ENCODE data around the gene RSPRY1. TPM values are rescaled to one million over a fixed set of nuclear protein-coding genes. Genes with fewer than 3 reads are reported as not detected.

Gene RSPRY1
- total RNA-seq, 6 experiments from 2014 or later: 18.0 to 26.1 (median 22.9) TPM

GRCh38 chr16:57145046-57146021, 40.8 kb upstream of the RSPRY1 start:
- H3K4me1 ChIP-seq: no peaks in the 10 kb centered on the region
- no peaks in the 10 kb centered on the region for H3K36me3 ChIP-seq
- H3K27me3 ChIP-seq: no peaks in the 10 kb centered on the region
- H3K27ac ChIP-seq: peak overlapping the region in 1 of 3 donors; percentile 4
- peak in 1 of 3 donors; percentile 42 for DNase-seq
- peak; percentile 34 to 63 (median 43) for ATAC-seq
- no peaks in the 10 kb centered on the region for H3K9me3 ChIP-seq
- intact Hi-C loops (cut with DNase I): no loop called here
- 42% methylated on average over 7 of the region's 14 CpGs for WGBS (ENCODE audit: insufficient coverage, low coverage, low lambda C conversion rate, missing lambda C conversion rate)
- H3K4me3 ChIP-seq: no peak overlapping the region
- TF ChIP-seq CTCF (IDR thresholded peaks at IDR 0.05) (no peak), POLR2A (IDR thresholded peaks at IDR 0.05) (no peak)

GRCh38 chr16:57146040-57146647, 40.0 kb upstream of the RSPRY1 start:
- H3K4me3 ChIP-seq: no peak overlapping the region
- H3K4me1 ChIP-seq: no peaks in the 10 kb centered on the region
- no peaks in the 10 kb centered on the region for H3K27me3 ChIP-seq
- DNase-seq: peak in 1 of 3 donors; percentile 45
- TF ChIP-seq CTCF (IDR thresholded peaks at IDR 0.05): no peak
- no peak for TF ChIP-seq POLR2A (IDR thresholded peaks at IDR 0.05)
- no peak for ATAC-seq
- intact Hi-C loops (cut with DNase I): no loop called here
- no peaks in the 10 kb centered on the region for H3K9me3 ChIP-seq
- H3K36me3 ChIP-seq: no peaks in the 10 kb centered on the region
- H3K27ac ChIP-seq: no peak overlapping the region
- 94% methylated on average over 3 of the region's 24 CpGs for WGBS (ENCODE audit: insufficient coverage, low coverage, low lambda C conversion rate, missing lambda C conversion rate)

GRCh38 chr16:57146735-57147134, 39.4 kb upstream of the RSPRY1 start:
- Histone ChIP-seq H3K4me1 (no peaks in the 10 kb centered on the region), H3K9me3 (no peaks in the 10 kb centered on the region), H3K36me3 (no peaks in the 10 kb centered on the region), H3K27me3 (no peaks in the 10 kb centered on the region), H3K4me3 (no peak overlapping the region), H3K27ac (no peak overlapping the region)
- DNase-seq (peak in 1 of 3 donors; percentile 39), ATAC-seq (peak in 1 of 4 donors; percentile 28)
- WGBS (ENCODE audit: insufficient coverage, low coverage, low lambda C conversion rate, missing lambda C conversion rate): no CpG with 5 or more reads among the region's 5 CpGs
- intact Hi-C loops (cut with DNase I): no loop called here
- TF ChIP-seq CTCF (IDR thresholded peaks at IDR 0.05): peak in 1 of 4 donors; percentile 4
- TF ChIP-seq POLR2A (IDR thresholded peaks at IDR 0.05): no peak

GRCh38 chr16:57147381-57148221, 38.5 kb upstream of the RSPRY1 start:
- ATAC-seq: peak; percentile 31 to 52 (median 41)
- H3K27ac ChIP-seq: peak overlapping the region in 1 of 3 donors; percentile 16
- intact Hi-C loops (cut with DNase I): no loop called here

More at GRCh38 chr16:57147381-57148221, 38.5 kb upstream of the RSPRY1 start:
- Histone ChIP-seq H3K4me1 (no peaks in the 10 kb centered on the region), H3K4me3 (no peak overlapping the region), H3K27me3 (no peaks in the 10 kb centered on the region), H3K36me3 (no peaks in the 10 kb centered on the region), H3K9me3 (no peaks in the 10 kb centered on the region)
- DNase-seq: peak in 1 of 3 donors; percentile 44
- TF ChIP-seq CTCF (IDR thresholded peaks at IDR 0.05): no peak
- WGBS (ENCODE audit: insufficient coverage, low coverage, low lambda C conversion rate, missing lambda C conversion rate): 46% methylated on average over 14 of the region's 14 CpGs

Measured in right lobe of liver (tissue), 6 donors.